SK-N-SH (cell line): Measurements from ENCODE around the gene MAMDC2. TPM values are rescaled to one million over a fixed set of nuclear protein-coding genes. Genes with fewer than 3 reads are reported as not detected.
A peak's percentile ranks its signal among the peaks of the same experiment; 100 is the strongest.

Experiments used
- CTCF ChIA-PET: fragments of 300-600, 350-600 bp; formaldehyde crosslinking; extraction: SDS; loops from one replicate; lab custom pipeline; 2021; lab: Yijun Ruan, JAX
- POLR2A ChIA-PET: fragments of 350-600 bp; sonication (Branson Sonifier 250); formaldehyde crosslinking; extraction: SDS; loops from one replicate; lab custom pipeline; 2020; ENCODE audit warnings: antibody characterized with exemption, inconsistent platforms; lab: Yijun Ruan, JAX
- DNase-seq: peaks from one replicate; pipeline ENCODE4 v3.0.0; 2012
- H2AFZ ChIP-seq: fragments of 200-600 bp; sonication (generic); 2 replicates; pipeline ENCODE4 v1.8.1; 2016; ENCODE audit warnings: antibody characterized with exemption, mild to moderate bottlenecking, low read depth
- H3F3A ChIP-seq: fragments of 200-600 bp; sonication (generic); replicated peaks from 2 replicates; pipeline ENCODE3; 2016; ENCODE audit warnings: antibody characterized with exemption, mild to moderate bottlenecking; ENCODE audit not compliant: insufficient read depth
- H3K27ac ChIP-seq, 2 experiments: fragments of 200-500 bp in 1 of 2; fragments of 200-600 bp in 1 of 2; sonication (Bioruptor generic) in 1 of 2; sonication (generic), shearing (Covaris generic) in 1 of 2; 2 replicates each; pipeline versions ENCODE4 v1.5.1 to v1.6.1; 2014 to 2016; ENCODE audit warnings: low read depth in 2 of 2, inconsistent platforms in 1 of 2, low read length in 1 of 2, mild to moderate bottlenecking in 1 of 2, mixed read lengths in 1 of 2
- H3K27me3 ChIP-seq: fragments of 200-600 bp; sonication (generic), shearing (Covaris generic); 2 replicates; pipeline ENCODE4 v1.6.1; 2016; ENCODE audit warnings: mixed run types; ENCODE audit not compliant: insufficient read depth
- H3K36me3 ChIP-seq, 2 experiments: fragments of 200-500 bp in 1 of 2; fragments of 200-600 bp in 1 of 2; sonication (Bioruptor generic) in 1 of 2; sonication (generic) in 1 of 2; replicated peaks in 1 of 2; 2 replicates each; pipeline versions ENCODE3 to v1.5.1; 2014 to 2016; ENCODE audit warnings: low read length in 1 of 2, mild to moderate bottlenecking in 1 of 2; ENCODE audit not compliant: insufficient read depth in 2 of 2, control insufficient read depth in 1 of 2
- H3K4me1 ChIP-seq, 2 experiments: fragments of 200-500 bp in 1 of 2; fragments of 200-600 bp in 1 of 2; sonication (Bioruptor generic) in 1 of 2; sonication (generic), shearing (Covaris generic) in 1 of 2; 2 replicates each; pipeline versions ENCODE4 v1.5.1 to v1.6.1; 2014 to 2016; ENCODE audit warnings: low read depth in 1 of 2, low read length in 1 of 2, mixed run types in 1 of 2; ENCODE audit not compliant: insufficient read depth in 2 of 2, control insufficient read depth in 1 of 2
- H3K4me2 ChIP-seq: fragments of 200-600 bp; sonication (generic), shearing (Covaris generic); 2 replicates; pipeline ENCODE4 v1.6.1; 2017; ENCODE audit warnings: mixed run types
- H3K4me3 ChIP-seq, 2 experiments: fragments of 200-500 bp in 1 of 2; fragments of 200-600 bp in 1 of 2; sonication (Bioruptor generic) in 1 of 2; sonication (generic), shearing (Covaris generic) in 1 of 2; 2 replicates each; pipeline versions ENCODE4 v1.5.1 to v1.8.1; 2014 to 2016; ENCODE audit warnings: low read depth in 2 of 2, inconsistent platforms in 1 of 2, low read length in 1 of 2, mild to moderate bottlenecking in 1 of 2, mixed read lengths in 1 of 2, moderate library complexity in 1 of 2
- H3K79me2 ChIP-seq: fragments of 200-600 bp; sonication (generic); 2 replicates; pipeline ENCODE4 v1.8.1; 2017; ENCODE audit warnings: mild to moderate bottlenecking; ENCODE audit not compliant: insufficient read depth
- H3K9ac ChIP-seq: fragments of 200-600 bp; sonication (generic); 2 replicates; pipeline ENCODE4 v1.6.1; 2017; ENCODE audit warnings: mixed run types
- H3K9me2 ChIP-seq: fragments of 200-600 bp; sonication (generic); 2 replicates; pipeline ENCODE4 v1.6.1; 2017; ENCODE audit warnings: mixed run types
- H3K9me3 ChIP-seq: fragments of 200-600 bp; sonication (generic); 2 replicates; pipeline ENCODE4 v1.6.1; 2017; ENCODE audit warnings: mixed run types, mild to moderate bottlenecking, moderate library complexity
- H4K20me1 ChIP-seq: fragments of 200-600 bp; sonication (generic); 2 replicates; pipeline ENCODE4 v1.6.1; 2017; ENCODE audit warnings: mild to moderate bottlenecking, mixed run types; ENCODE audit not compliant: insufficient read depth
- CHD2 ChIP-seq: fragments of 150-350 bp; IDR thresholded peaks from 2 replicates; pipeline ENCODE4 v1.6.1; 2018; ENCODE audit warnings: low read length; ENCODE audit not compliant: partially characterized antibody
- FOXJ3 ChIP-seq: sonication (generic); formaldehyde crosslinking; IDR thresholded peaks from 2 replicates; pipeline ENCODE4 v1.5.1; 2020; ENCODE audit warnings: mild to moderate bottlenecking, missing genetic modification reagents
- FOXM1 ChIP-seq: IDR thresholded peaks from 2 replicates; pipeline ENCODE4 v1.4.0; 2012; ENCODE audit warnings: low read depth, mild to moderate bottlenecking
- IRF3 ChIP-seq: fragments of 150-350 bp; IDR thresholded peaks from 2 replicates; pipeline ENCODE4 v1.6.1; 2016; ENCODE audit warnings: mild to moderate bottlenecking, low read depth, low read length
- JUND ChIP-seq: IDR thresholded peaks from 2 replicates; pipeline ENCODE4 v1.4.0; 2012
- MAX ChIP-seq: IDR thresholded peaks from 2 replicates; pipeline ENCODE4 v1.4.0; 2012; ENCODE audit warnings: low read depth
- MEF2A ChIP-seq: IDR thresholded peaks from 2 replicates; pipeline ENCODE4 v1.4.0; 2012; ENCODE audit warnings: low read depth, borderline replicate concordance
- MXI1 ChIP-seq: IDR thresholded peaks from 2 replicates; pipeline ENCODE4 v1.6.1; 2012; ENCODE audit warnings: mild to moderate bottlenecking, low read depth, low read length, improper control_type of control experiment
- NFIC ChIP-seq: IDR thresholded peaks from 2 replicates; pipeline ENCODE4 v1.4.0; 2012; ENCODE audit warnings: borderline replicate concordance
- NRF1 ChIP-seq: IDR thresholded peaks from 2 replicates; pipeline ENCODE4 v1.6.1; 2012; ENCODE audit warnings: low read depth, mild to moderate bottlenecking, low read length
- PBX3 ChIP-seq: IDR thresholded peaks from 2 replicates; pipeline ENCODE4; 2012
- POLR2AphosphoS5 ChIP-seq: IDR thresholded peaks from 2 replicates; pipeline ENCODE4 v1.6.1; 2012; ENCODE audit warnings: low read depth, low read length
- RAD21 ChIP-seq: IDR thresholded peaks from 2 replicates; pipeline ENCODE4 v1.6.1; 2012; ENCODE audit warnings: mild to moderate bottlenecking, low read length
- SMC3 ChIP-seq: IDR thresholded peaks from 2 replicates; pipeline ENCODE4 v1.6.1; 2012; ENCODE audit warnings: low read depth, low read length, improper control_type of control experiment
- TAF1 ChIP-seq: IDR thresholded peaks from 2 replicates; pipeline ENCODE4 v1.6.1; 2012; ENCODE audit warnings: low read depth, mild to moderate bottlenecking, low read length, moderate library complexity, borderline replicate concordance
- TCF12 ChIP-seq: IDR thresholded peaks from 2 replicates; pipeline ENCODE4 v1.4.0; 2012
- TEAD4 ChIP-seq: IDR thresholded peaks from 2 replicates; pipeline ENCODE4 v1.4.0; 2012; ENCODE audit warnings: mild to moderate bottlenecking, borderline replicate concordance; ENCODE audit not compliant: insufficient read depth
- WGBS: methylation state at CpG from one replicate; pipeline ENCODE4 v1.1.6; 2017; ENCODE audit warnings: low lambda C conversion rate; 5-methylcytosine and 5-hydroxymethylcytosine counted together
- polyA plus RNA-seq, 3 experiments: library from polyadenylated mRNA; depleted of rRNA; stranded (reverse); fragments of >200 nt; gene quantifications; 2 replicates each; pipeline ENCODE4 v1.2.3, GENCODE V29; 2012

Gene MAMDC2
- polyA plus RNA-seq, 1 of the 3 experiments (the other 2 are of a cell fraction): not detected

GRCh38 chr9:70111042-70111602 lies 67.5 kb downstream of the MAMDC2 start (continued):
- 0 out of 2 replicates have a peak, but pooled peaks have one; percentile 32 for TF ChIP-seq MAX

- ChIA-PET CTCF (interaction anchor here (0.6 to 13.5 kb wide), 37 partner anchors 12 to 705 kb away, joined by 3 to 433 read pairs (median 5); partner anchors contain the start of gene SMC5), POLR2A (interaction anchor here (0.5 kb wide), 1 partner anchor 139 kb away, joined by 3 read pairs; no protein-coding TSS in a partner anchor)
- TF ChIP-seq POLR2AphosphoS5 (no peak), NRF1 (no peak), TAF1 (no peak), FOXJ3 (no peak), MXI1 (no peak), JUND (no peak), FOXM1 (no peak), MEF2A (no peak), CHD2 (no peak), SMC3 (no peak), TCF12 (no peak), IRF3 (no peak), NFIC (no peak), PBX3 (no peak), RAD21 (no peak), TEAD4 (no peak)
- no peaks in the 10 kb centered on the region for H3K9me2 ChIP-seq
- H3K4me1 ChIP-seq: peaks cover 0 to 5% of the 10 kb centered on the region in 2 experiments; a peak in 2 of 4 replicates
- no peak overlapping the region for H3K9ac ChIP-seq
- H3K27ac ChIP-seq: no peak overlapping the region; a peak in 1 of 4 replicates
- no peaks in the 10 kb centered on the region for H3K9me3 ChIP-seq
- H3K4me2 ChIP-seq: no peak overlapping the region
- H3K27me3 ChIP-seq: no peaks in the 10 kb centered on the region
- no peaks in the 10 kb centered on the region for H3K79me2 ChIP-seq
- H3F3A ChIP-seq: peaks cover 5% of the 10 kb centered on the region
- 56% methylated on average over 5 of the region's 5 CpGs for WGBS
- H4K20me1 ChIP-seq: no peaks in the 10 kb centered on the region
- no peak overlapping the region for H3K4me3 ChIP-seq
- H3K36me3 ChIP-seq: no peaks in the 10 kb centered on the region
- no peak for DNase-seq
- H2AFZ ChIP-seq: no peak overlapping the region
Observed at GRCh38 chr9:70111641-70112236, 68.1 kb downstream of the MAMDC2 start.
